K562 (cell line): Measurements from ENCODE around the gene LHPP. TPM values are rescaled to one million over a fixed set of nuclear protein-coding genes. Genes with fewer than 3 reads are reported as not detected.

ENCODE experiments used
- BRCA1 ChIP-seq, 2 experiments: fragments of 450-650 bp in 1 of 2; sonication (generic) in 1 of 2; formaldehyde crosslinking in 1 of 2; IDR thresholded peaks; 2 replicates each; pipeline versions ENCODE4 v1.5.0 to v1.6.1; 2017 to 2020; ENCODE audit warnings: mild to moderate bottlenecking in 1 of 2, missing genetic modification reagents in 1 of 2
- CC2D1A ChIP-seq: fragments of 450-650 bp; IDR thresholded peaks from 2 replicates; pipeline ENCODE4 v1.6.1; 2017; ENCODE audit warnings: mild to moderate bottlenecking
- CTBP1 ChIP-seq: fragments of 450-650 bp; IDR thresholded peaks from 2 replicates; pipeline ENCODE4 v1.6.1; 2016; ENCODE audit warnings: borderline replicate concordance
- DMBX1 ChIP-seq: fragments of 250-450 bp; sonication (Bioruptor Pico); IDR thresholded peaks from 2 replicates; pipeline ENCODE4 v1.8.0; 2022; ENCODE audit warnings: inconsistent platforms, mild to moderate bottlenecking, moderate library complexity, borderline replicate concordance
- E4F1 ChIP-seq: fragments of 250-450 bp; sonication (Bioruptor Pico); IDR thresholded peaks from 2 replicates; pipeline ENCODE4 v1.5.0; 2021; ENCODE audit warnings: mild to moderate bottlenecking, borderline replicate concordance
- ETS1 ChIP-seq: conservative IDR thresholded peaks from 2 replicates; pipeline ENCODE4 v1.6.1; 2011; ENCODE audit warnings: low read depth, mild to moderate bottlenecking, low read length; ENCODE audit not compliant: control insufficient read depth
- GTF2A2 ChIP-seq: IDR thresholded peaks from 2 replicates; pipeline ENCODE4 v1.6.1; 2016; ENCODE audit warnings: mild to moderate bottlenecking, missing genetic modification characterization, missing compliant biosample characterization
- GTF2B ChIP-seq: IDR thresholded peaks from 2 replicates; pipeline ENCODE4 v1.6.1; 2011; ENCODE audit not compliant: insufficient read length; ENCODE audit errors: extremely low read depth
- HES1 ChIP-seq: fragments of 450-650 bp; IDR thresholded peaks from 2 replicates; pipeline ENCODE4 v1.6.1; 2016; ENCODE audit warnings: low read depth, mild to moderate bottlenecking, moderate library complexity
- KLF10 ChIP-seq: fragments of 250-450 bp; sonication (Bioruptor Pico); IDR thresholded peaks from 2 replicates; pipeline ENCODE4 v1.6.1; 2021; ENCODE audit warnings: matching md5 sums
- KLF16 ChIP-seq: IDR thresholded peaks from 2 replicates; pipeline ENCODE4 v1.6.1; 2016; ENCODE audit warnings: antibody characterized with exemption
- MCM7 ChIP-seq, 2 experiments: fragments of 450-650 bp; IDR thresholded peaks; 2 replicates each; pipeline ENCODE4 v1.6.1; 2016 to 2018
- MYC ChIP-seq, 2 experiments: fragments of 250-450 bp in 1 of 2; sonication (Bioruptor Pico) in 1 of 2; IDR thresholded peaks; 2 replicates each; pipeline versions ENCODE4 v1.5.1 to v1.6.1; 2012 to 2021; ENCODE audit warnings: low read depth in 2 of 2, borderline replicate concordance in 1 of 2, improper control_type of control experiment in 1 of 2, low read length in 1 of 2, mild to moderate bottlenecking in 1 of 2, moderate library complexity in 1 of 2
- NCOA4 ChIP-seq: fragments of 450-650 bp; IDR thresholded peaks from 2 replicates; pipeline ENCODE4 v1.6.1; 2018; ENCODE audit warnings: mild to moderate bottlenecking; ENCODE audit not compliant: partially characterized antibody
- NFRKB ChIP-seq: fragments of 450-650 bp; IDR thresholded peaks from 2 replicates; pipeline ENCODE4 v1.6.1; 2016; ENCODE audit warnings: low read depth
- POLR2G ChIP-seq: fragments of 200-400 bp; formaldehyde crosslinking; IDR thresholded peaks from 2 replicates; pipeline ENCODE4 v1.6.1; 2017; ENCODE audit warnings: low read depth, mild to moderate bottlenecking, antibody characterized with exemption, low read length, moderate library complexity
- RBFOX2 ChIP-seq: fragments of 200-400 bp; formaldehyde crosslinking; IDR thresholded peaks from 2 replicates; pipeline ENCODE4 v1.6.1; 2017; ENCODE audit warnings: low read depth, mild to moderate bottlenecking, low read length, moderate library complexity
- RBM17 ChIP-seq: fragments of 200-400 bp; formaldehyde crosslinking; IDR thresholded peaks from 2 replicates; pipeline ENCODE4 v1.6.1; 2017; ENCODE audit warnings: low read depth, mild to moderate bottlenecking, low read length, borderline replicate concordance
- RBM25 ChIP-seq: fragments of 200-400 bp; formaldehyde crosslinking; IDR thresholded peaks from 2 replicates; pipeline ENCODE4 v1.6.1; 2018; ENCODE audit warnings: low read length, low read depth, moderate library complexity; ENCODE audit not compliant: severe bottlenecking
- THRA ChIP-seq: fragments of 450-650 bp; IDR thresholded peaks from 2 replicates; pipeline ENCODE4 v1.6.1; 2017; ENCODE audit warnings: mild to moderate bottlenecking, moderate library complexity
- USF1 ChIP-seq: sonication (generic); formaldehyde crosslinking; IDR thresholded peaks from 2 replicates; pipeline ENCODE4 v1.9.0; 2022; ENCODE audit warnings: mild to moderate bottlenecking, missing genetic modification reagents
- ZNF23 ChIP-seq: fragments of 250-450 bp; sonication (Bioruptor Pico); IDR thresholded peaks from 2 replicates; pipeline ENCODE4 v1.4.0; 2020; ENCODE audit warnings: mild to moderate bottlenecking
- ZNF41 ChIP-seq: fragments of 250-450 bp; sonication (Bioruptor Pico); conservative IDR thresholded peaks from 2 replicates; pipeline ENCODE4 v1.4.0; 2020; ENCODE audit warnings: mild to moderate bottlenecking
- polyA plus RNA-seq, 8 experiments: library from polyadenylated mRNA; depleted of rRNA in 4 of 8; stranded (reverse) in 5 of 8; unstranded in 3 of 8; fragments of >200 nt; fragmentation: Nextera tagmentation in 2 of 8; fragmentation: Illumina TruSeq in 1 of 8; extraction: Ambion mirVana in 2 of 8; extraction: Trizol in 1 of 8; gene quantifications; 2 replicates each; pipeline versions ENCODE4 v1.2.1 to v1.2.3, GENCODE V29; 2011 to 2014; ENCODE audit warnings: inconsistent platforms in 1 of 8, missing spikeins in 1 of 8
- total RNA-seq, 7 experiments: library from RNA; depleted of rRNA in 6 of 7; stranded (reverse); fragments of >200 nt in 6 of 7; fragmentation: Illumina TruSeq in 2 of 7; extraction: Trizol in 2 of 7; gene quantifications; 2 replicates each; pipeline versions ENCODE4 v1.2.1 to v1.2.3, GENCODE V29; 2011 to 2021; ENCODE audit warnings: low replicate concordance in 1 of 7

The LHPP gene
- total and polyA plus RNA-seq, 9 of the 15 experiments (the other 6 are each of a cell fraction or from before 2014, with no cell fraction given) = 0.34 to 7.4 (median 3.0) TPM

GRCh38 chr10:124648738-124649137, 187.1 kb downstream of the LHPP start (continued):
- TF ChIP-seq NCOA4 (no peak), ETS1 (no peak), GTF2A2 (tag) (no peak), HES1 (no peak), BRCA1 (IDR thresholded peaks at IDR 0.05) (no peak), BRCA1 (CRISPR knock-in tag; IDR thresholded peaks at IDR 0.05) (no peak), RBFOX2 (no peak), POLR2G (no peak), ZNF23 (CRISPR knock-in tag) (no peak), KLF16 (0 out of 2 replicates have a peak, but pooled peaks have one; percentile 20), RBM17 (no peak), USF1 (CRISPR knock-in tag) (no peak), MCM7 (IDR thresholded peaks at IDR 0.05) (no peak), GTF2B (no peak), THRA (no peak), CC2D1A (no peak), RBM25 (no peak), KLF10 (CRISPR knock-in tag) (no peak), ZNF41 (CRISPR knock-in tag) (no peak), DMBX1 (CRISPR knock-in tag) (no peak), NFRKB (no peak), E4F1 (CRISPR knock-in tag) (no peak), CTBP1 (peak; percentile 72), MYC (IDR thresholded peaks at IDR 0.05; ENCODE audit: low read depth, low read length) (0 out of 2 replicates have a peak, but pooled peaks have one; percentile 20), MYC (CRISPR knock-in tag; IDR thresholded peaks at IDR 0.05; ENCODE audit: borderline replicate concordance, low read depth) (no peak)
